ENCODE data around the gene NRG3. TPM values are rescaled to one million over a fixed set of nuclear protein-coding genes. Genes with fewer than 3 reads are reported as not detected.
"Not testable (repeated sequence)": the region's sequence is repeated elsewhere in the genome, so short reads cannot be mapped to it uniquely, and the experiment has no call there.

Gene NRG3
- polyA plus RNA-seq, 5 donors = 0.91 to 1.5 (median 1.2) TPM

DNA sequence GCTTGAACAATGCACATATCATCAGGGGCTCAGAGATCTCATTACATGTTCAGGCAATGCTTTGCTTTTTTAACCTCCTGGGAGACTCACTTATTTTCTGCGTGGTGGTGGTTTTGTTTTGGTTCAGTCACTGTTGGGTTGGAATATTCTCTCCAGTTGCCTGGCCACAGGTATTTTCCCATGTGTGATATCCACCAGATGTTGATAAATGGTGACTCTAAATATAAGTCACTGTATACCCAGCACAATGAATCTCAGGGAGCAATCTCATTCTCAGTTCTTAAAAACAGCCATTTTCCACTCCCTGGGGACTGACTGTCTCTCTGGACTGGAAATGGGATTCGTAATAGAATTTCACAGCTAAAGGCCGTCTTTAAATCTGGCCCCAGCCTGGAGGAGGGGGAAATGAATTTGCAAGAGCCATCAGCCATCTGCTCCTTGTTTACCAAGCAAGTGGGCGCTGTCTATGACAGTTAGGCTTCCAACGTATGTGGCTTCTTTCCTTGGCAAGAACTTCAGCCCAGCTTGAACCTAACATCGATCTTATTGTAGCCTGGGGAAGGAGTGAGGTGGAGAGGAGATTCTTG, 1106.2 kb downstream of the NRG3 start:
- DNase-seq = no peak

DNA sequence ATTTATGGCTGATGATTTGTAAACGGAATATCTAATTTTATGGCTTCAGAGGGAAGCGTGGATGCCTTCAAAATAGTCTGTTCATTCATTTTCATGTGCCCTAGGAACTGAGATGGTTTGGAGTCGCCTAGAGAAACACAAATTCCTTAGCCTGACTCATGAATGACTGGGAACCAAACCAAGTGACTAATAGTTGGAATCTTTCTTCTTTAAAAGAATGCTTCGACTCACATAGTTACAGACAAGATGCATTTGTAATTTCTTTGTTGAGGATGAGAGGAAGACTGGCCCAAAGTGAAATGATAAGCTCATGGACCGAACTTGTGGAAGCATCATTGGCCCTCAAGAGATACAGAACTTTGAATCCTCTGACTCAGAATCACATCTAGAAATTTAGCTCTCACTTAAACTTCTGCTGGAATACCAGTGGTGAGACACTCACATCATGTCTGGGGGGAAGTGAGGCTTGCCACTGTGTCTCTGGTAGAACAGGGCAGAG, 1107.2 kb downstream of the NRG3 start:
- no peak for DNase-seq

DNA sequence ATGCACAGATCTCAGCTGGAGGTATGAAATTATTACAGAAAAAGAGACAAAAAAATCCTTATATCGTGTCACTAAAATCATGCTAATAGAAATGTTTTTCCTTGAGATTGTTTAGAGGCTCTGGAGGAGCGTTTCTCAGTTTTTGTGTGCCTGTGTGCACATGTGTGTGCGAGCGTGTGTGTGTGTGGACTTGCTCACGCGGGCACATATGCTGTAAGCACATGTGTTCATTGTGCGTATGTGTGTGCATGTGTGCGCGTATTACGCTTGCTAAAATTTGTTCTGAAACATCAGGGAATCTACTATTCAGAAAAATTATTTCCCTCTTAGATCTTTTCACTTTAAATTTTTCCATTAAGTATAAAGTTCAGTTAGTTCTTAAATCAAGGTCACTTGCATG, 1111.2 kb downstream of the NRG3 start:
- no peak for DNase-seq

DNA sequence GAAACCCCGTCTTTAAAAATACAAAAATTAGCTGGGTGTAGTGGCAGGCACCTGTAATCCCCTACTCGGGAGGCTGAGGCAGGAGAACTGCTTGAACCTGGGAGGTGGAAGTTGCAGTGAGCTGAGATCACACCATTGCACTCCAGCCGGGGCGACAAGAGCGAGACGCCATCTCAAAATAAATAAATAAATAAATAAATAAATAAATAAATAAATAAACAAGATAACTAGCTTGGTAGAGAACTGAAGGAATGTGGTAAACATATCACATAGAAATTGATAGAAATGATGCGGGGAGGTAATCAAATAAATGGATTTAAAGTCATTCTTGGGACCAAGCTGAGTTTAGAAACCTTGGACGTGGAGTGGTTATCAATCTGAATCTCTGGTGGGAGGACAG, 1131.5 kb downstream of the NRG3 start:
- not testable (repeated sequence) for DNase-seq

DNA sequence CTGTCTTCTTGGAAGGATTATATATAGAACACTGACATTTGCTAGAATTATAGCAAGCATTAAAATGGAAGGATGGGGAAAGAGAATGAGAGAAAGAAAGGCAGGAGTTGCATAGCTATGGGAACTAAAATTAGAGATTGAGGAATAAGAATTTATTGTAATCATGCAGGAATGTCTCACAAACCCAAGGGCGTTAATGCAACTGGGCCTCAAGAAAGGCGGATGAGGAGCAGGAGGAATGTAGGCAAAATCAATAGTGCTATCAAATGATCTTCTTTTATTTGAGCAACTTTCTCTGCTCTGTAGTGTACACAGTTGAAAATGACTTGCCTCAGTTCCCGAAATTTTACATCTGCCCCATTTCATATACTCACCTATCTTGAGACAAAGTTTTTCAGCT, 1132.5 kb downstream of the NRG3 start:
- DNase-seq = no peak

DNA sequence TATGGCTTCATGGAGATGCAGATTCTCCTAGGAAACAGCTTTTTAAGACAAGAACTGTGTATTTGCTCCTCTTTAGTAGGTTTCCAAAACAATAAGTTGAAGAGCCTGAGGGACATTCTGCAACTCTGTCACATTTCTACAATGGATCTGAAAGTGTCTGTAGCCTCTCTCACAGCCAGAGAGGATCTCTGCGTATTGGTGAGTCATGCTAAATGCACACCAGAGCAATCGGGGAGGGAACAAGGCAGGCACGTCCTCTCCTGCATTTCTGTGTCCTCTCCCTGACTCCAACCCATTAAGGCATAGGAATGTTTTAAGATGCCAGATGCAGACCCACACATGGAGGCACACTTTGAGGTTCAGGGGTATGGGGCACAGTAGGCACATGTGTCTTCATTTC, 1137.9 kb downstream of the NRG3 start:
- DNase-seq = no peak

DNA sequence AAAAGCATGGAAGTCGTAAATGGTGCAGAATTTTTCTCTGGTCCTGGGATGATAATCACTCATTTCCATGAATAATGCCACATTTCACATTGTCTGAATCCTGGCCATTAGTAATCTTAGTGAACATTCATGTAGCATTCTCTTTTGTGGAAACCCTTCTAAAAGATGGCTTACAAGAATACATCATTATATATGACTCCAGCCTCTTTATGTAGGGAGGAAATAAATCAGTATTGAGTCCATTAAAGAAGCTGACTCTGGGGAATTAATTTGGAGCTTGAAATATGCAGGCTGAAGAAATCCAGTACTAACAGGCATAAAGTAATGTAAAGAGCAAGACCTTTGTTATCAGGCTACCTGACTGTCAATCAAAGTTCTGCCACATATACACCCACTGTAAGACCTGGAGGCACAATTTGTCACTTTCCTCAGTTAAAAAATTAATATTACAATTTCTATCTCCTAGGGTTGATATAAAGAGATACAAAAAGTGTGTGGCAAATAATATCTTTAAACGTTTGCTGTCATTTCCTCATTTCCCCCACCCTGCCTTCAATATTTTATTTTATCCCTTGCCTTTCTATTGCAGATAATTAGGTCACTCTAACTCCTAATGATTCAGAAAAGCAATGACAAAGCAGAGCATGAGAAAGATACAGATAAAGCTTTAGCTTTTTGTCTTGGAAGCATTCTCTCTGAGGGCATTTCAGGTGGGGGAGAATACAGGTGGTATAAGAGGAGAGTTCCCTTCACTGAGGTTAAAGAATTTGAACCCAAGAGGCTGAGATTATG, 1142.3 kb downstream of the NRG3 start:
- no peak for DNase-seq

DNA sequence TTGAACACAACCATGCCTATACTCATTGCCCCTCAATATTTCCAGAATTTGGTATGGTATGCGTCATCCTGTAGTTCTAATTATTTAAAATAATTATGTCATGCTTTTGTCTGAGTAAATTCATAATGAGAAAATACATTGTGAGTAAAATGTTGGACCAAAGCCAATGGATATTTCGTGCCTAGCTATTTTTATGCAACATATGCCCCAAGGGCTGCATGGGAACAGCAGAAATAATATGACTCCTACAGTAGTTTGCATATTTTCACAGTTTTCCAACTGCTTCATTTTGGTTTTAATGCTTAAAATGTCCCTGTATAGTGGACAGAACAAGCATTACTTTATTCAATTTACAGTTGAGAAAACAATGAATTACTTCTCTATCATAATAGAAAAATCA, 1148.7 kb downstream of the NRG3 start:
- DNase-seq = no peak

Data from right lung (tissue), 5 donors.